HG02642 (cell line): ENCODE data around the gene HOXB6.

ENCODE experiments used
- ATAC-seq: cut with Tn5 transposase; IDR thresholded peaks from one replicate; pipeline ENCODE4 v1.9.1; 2021; ENCODE audit warnings: mild to moderate bottlenecking; ENCODE audit not compliant: unreplicated experiment, poor library complexity

The HOXB6 gene

GRCh38 chr17:48596735-48597527 is 7.9 kb downstream of the HOXB6 start:
- ATAC-seq = no peak

- ATAC-seq = no peak
These were observed 8.6 kb downstream of the HOXB6 start for GRCh38 chr17:48596000-48596734.

GRCh38 chr17:48595278-48595999 is 9.3 kb downstream of the HOXB6 start:
- no peak for ATAC-seq

GRCh38 chr17:48594538-48595277 is 10.1 kb downstream of the HOXB6 start:
- no peak for ATAC-seq

DNA sequence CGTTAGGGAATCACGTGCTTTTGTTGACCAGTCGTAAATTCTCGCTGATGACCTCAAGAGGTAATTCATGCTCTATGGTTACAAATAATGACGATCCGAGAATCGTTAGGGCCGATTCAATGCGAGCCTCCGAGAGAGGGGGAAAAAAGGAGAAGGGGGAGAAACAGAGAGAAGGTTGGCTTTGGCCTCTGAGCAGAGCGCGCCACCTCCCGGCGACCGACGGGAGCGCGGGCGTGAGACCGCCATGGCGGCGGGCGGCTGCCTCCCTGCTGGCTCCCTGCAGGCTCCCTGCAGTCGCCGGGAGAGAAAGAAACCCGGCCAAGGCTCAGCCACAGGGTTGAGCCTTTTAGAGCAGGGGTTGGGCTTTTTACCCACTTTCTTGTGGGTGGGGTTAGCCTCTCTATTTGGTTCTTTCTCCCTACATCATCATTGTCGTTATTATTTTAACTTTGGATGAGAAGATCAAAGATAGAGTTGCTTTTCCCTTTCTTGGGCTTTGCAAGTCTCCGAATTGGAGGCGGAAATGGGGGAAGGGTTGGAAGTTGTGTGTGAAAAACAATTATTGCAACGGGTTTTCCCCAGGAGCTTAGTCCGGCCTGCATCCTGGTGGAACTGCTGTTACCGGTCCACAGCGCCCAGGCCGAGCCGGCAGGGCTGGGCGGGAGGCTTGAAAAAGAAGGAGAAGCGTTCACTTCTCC is 10.8 kb downstream of the HOXB6 start:
- peak; percentile 34 for ATAC-seq

DNA sequence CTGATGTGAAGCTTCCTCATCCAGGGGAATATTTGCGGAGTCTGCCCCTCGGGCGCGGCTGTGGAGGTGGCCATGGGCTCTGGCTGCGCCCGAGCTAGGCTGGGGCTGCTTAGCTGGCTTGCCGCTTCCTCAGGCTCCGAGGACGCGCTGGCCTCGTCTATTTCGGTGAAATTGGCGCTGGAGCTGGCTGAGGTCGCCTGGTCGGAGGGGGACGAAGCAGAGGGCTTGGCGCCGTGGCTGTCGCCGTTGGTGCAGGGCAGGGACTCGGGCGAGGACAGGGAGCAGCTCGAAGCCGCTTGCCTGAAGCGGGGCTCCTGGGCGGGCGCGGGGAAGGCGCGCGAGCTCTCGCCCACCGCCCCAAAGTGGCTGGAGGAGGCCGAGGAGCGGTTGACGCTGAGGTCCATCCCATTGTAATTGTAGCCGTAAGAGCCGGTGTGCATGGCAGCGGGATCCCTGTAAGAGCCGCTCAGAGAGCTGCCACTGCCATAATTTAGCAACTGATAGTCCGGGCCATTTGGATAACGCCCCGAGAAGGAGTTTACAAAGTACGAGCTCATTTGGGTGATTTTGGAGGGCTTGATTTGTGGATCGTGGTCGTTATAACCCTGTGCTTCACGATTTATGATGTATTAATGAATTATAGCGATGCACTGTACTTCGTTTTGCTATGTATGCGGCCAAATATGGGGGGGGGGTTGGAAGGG is 11.5 kb downstream of the HOXB6 start, which contains the start of gene HOXB5:
HOXB5 (minus strand) TSS at position 654 of the 704 bp plus-strand sequence; CDS start at position 557, 97 bp downstream.
- no peak for ATAC-seq

DNA sequence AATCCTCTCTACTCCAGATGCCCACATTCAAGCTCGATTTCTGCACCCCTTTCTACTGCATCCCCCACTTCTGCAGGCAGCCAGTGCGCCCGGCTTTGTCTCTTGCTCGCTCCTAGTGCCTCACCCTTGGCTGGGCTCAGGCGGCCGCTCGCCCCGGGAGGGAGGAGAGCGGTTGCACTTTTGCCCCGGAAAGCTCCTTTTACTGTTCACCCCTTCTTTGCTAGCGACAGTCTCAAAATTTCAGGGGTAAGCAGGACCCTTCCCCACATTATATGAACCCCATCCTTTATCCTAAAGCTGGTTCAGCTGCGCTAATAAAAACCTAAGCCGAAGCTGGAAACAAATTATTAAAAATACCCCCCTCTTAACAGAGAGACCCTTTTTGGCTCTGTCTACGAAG is 12.2 kb downstream of the HOXB6 start:
- ATAC-seq = no peak

DNA sequence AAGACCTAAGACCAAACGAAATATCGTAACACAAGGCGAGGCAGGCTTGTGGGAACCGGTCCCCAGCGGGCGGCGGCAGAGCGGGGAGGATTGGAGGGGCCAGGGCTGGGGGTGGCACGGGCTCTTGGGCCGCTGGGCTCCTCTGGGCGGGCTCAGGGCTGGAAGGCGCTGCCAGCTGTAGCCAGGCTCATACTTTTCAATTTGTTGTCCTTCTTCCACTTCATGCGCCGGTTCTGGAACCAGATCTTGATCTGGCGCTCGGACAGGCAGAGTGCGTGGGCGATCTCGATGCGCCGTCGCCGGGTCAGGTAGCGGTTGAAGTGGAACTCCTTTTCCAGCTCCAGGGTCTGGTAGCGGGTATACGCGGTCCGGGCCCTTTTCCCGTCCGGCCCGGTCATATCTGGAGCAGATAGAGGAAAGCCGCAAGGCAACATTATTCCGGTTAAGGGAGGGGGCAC is 12.7 kb downstream of the HOXB6 start:
- no peak for ATAC-seq

GRCh38 chr17:48591255-48592056 is 13.3 kb downstream of the HOXB6 start:
- ATAC-seq = no peak

GRCh38 chr17:48590607-48591161 is 14.1 kb downstream of the HOXB6 start:
- ATAC-seq = no peak

GRCh38 chr17:48589831-48590606 is 14.8 kb downstream of the HOXB6 start, which contains the start of gene HOXB3:
Gene HOXB3, minus strand, starts transcription at chr17:48590241. Its CDS starts 37,767 bp downstream, at chr17:48552474.
- no peak for ATAC-seq

GRCh38 chr17:48589060-48589830 is 15.5 kb downstream of the HOXB6 start:
- no peak for ATAC-seq

GRCh38 chr17:48588528-48588927 is 16.3 kb downstream of the HOXB6 start:
- ATAC-seq = no peak

DNA sequence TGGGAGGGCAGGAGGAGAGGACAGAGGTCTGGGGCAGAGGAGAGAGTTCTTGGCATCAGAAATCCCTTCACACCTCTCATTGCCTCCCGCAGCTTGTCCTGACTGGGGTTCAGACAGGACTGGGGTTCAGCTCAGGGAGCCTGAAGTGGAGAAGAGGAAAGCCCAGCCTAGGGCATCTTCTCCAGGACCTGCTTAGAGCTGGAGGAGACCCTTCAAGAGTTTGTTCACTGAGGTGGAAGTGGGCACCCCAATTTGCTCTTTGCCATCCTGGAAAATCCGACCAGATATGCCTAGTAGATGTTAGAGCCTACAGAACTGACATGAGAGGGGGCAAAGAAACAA is 16.7 kb downstream of the HOXB6 start:
- no peak for ATAC-seq

DNA sequence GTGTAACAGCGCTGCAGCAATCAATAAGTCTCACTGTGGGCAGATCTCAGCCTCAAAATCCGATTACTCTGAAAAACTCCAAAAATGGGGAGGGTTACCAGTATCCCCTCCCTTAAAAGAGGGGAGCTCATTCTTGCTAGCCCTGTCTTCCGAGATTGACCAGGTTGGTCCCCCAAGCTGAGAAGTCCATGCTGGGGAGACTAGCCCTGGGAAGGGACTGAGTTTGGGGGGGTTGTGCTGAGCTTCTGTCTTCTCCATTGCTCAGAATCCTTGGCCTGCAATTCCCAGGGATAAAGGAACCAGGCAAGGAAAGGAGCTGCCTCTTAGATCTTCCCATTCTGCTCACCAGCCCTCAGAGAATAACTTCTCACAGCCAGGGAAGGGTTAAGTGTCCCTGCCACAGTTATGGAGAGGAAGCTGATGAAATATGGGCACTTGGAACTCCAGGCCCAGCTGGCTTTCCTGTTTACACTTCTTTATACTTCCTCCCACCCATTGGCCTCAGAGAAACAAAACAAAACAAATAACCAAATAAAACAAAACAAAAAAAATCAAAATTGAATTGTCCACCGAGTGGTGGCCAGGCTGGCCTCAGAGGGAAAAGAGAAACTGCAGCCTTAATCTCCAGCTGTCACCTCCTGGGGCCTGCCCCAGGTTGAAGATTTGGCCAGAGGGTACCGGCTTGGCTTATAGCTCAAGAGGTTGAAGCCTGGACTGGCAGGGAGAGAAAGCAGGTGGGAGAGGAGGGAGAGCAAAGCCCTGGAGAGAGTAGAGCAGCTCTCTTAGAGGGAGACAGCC is 17.3 kb downstream of the HOXB6 start:
- ATAC-seq = no peak
